Liver (tissue), 9 donors: ENCODE data around the gene RNF144A. TPM values are rescaled to one million over a fixed set of nuclear protein-coding genes. Genes with fewer than 3 reads are reported as not detected.

Experiments used
- DNase-seq: peaks from one replicate; pipeline ENCODE4 v3.0.0-alpha.2; 2017; ENCODE audit warnings: low spot score
- H3K27ac ChIP-seq, 2 donors: one replicate each; pipeline ENCODE4 v1.7.0; 2013; ENCODE audit warnings: inconsistent platforms in 2 of 2, low read length in 2 of 2, control low read depth in 1 of 2, low read depth in 1 of 2, mild to moderate bottlenecking in 1 of 2
- H3K27me3 ChIP-seq, 4 donors: one replicate each; pipeline versions ENCODE4 v1.6.1 to v1.7.0; 2013; ENCODE audit warnings: low read length in 3 of 4, inconsistent platforms in 1 of 4, mild to moderate bottlenecking in 1 of 4, moderate library complexity in 1 of 4; ENCODE audit not compliant: control insufficient read depth in 4 of 4, insufficient read depth in 4 of 4
- H3K36me3 ChIP-seq, 4 donors: one replicate each; pipeline versions ENCODE4 v1.6.1 to v1.7.0; 2013; ENCODE audit warnings: low read length in 3 of 4, mild to moderate bottlenecking in 3 of 4, low read depth in 1 of 4, moderate library complexity in 1 of 4; ENCODE audit not compliant: control insufficient read depth in 4 of 4, insufficient read depth in 3 of 4
- H3K4me1 ChIP-seq, 4 donors: one replicate each; pipeline versions ENCODE4 v1.6.1 to v1.7.0; 2013; ENCODE audit warnings: low read length in 3 of 4, mild to moderate bottlenecking in 3 of 4, moderate library complexity in 1 of 4; ENCODE audit not compliant: control insufficient read depth in 4 of 4, insufficient read depth in 4 of 4
- H3K4me3 ChIP-seq, 3 donors: one replicate each; pipeline versions ENCODE4 v1.6.1 to v1.7.0; 2013; ENCODE audit warnings: low read length in 3 of 3, control low read depth in 1 of 3, low read depth in 1 of 3, mild to moderate bottlenecking in 1 of 3
- H3K9ac ChIP-seq, 2 donors: one replicate each; pipeline ENCODE4 v1.7.0; 2013; ENCODE audit warnings: low read length in 2 of 2, mild to moderate bottlenecking in 2 of 2, moderate library complexity in 2 of 2, control low read depth in 1 of 2, low read depth in 1 of 2
- H3K9me3 ChIP-seq, 4 donors: one replicate each; pipeline versions ENCODE4 v1.6.1 to v1.7.0; 2013; ENCODE audit warnings: low read length in 3 of 4; ENCODE audit not compliant: control insufficient read depth in 4 of 4
- ATF3 ChIP-seq: IDR thresholded peaks from 2 replicates; pipeline ENCODE4 v1.6.1; 2016; ENCODE audit warnings: antibody characterized with exemption
- CTCF ChIP-seq: fragments of 150-350 bp; IDR thresholded peaks from 2 replicates; pipeline ENCODE4 v1.5.1; 2017; ENCODE audit warnings: improper control_type of control experiment, low read depth, low read length; ENCODE audit not compliant: missing input control
- EGR1 ChIP-seq, 2 donors: IDR thresholded peaks; 2 replicates each; pipeline ENCODE4 v1.6.1; 2016 to 2018; ENCODE audit warnings: antibody characterized with exemption in 2 of 2, low read depth in 2 of 2
- FOXA2 ChIP-seq: IDR thresholded peaks from 2 replicates; pipeline ENCODE4 v1.6.1; 2016; ENCODE audit warnings: antibody characterized with exemption
- GABPA ChIP-seq, 2 donors: IDR thresholded peaks in 1 of 2; conservative IDR thresholded peaks in 1 of 2; 2 replicates each; pipeline ENCODE4 v1.6.1; 2016; ENCODE audit warnings: antibody characterized with exemption in 2 of 2, mild to moderate bottlenecking in 1 of 2, moderate library complexity in 1 of 2
- HNF4A ChIP-seq, 2 donors: conservative IDR thresholded peaks; 2 replicates each; pipeline ENCODE4 v1.6.1; 2016; ENCODE audit warnings: antibody characterized with exemption in 2 of 2, mild to moderate bottlenecking in 2 of 2
- HNF4G ChIP-seq: IDR thresholded peaks from 2 replicates; pipeline ENCODE4 v1.6.1; 2016; ENCODE audit warnings: antibody characterized with exemption
- JUND ChIP-seq, 2 donors: IDR thresholded peaks; 2 replicates each; pipeline ENCODE4 v1.6.1; 2016; ENCODE audit warnings: antibody characterized with exemption in 2 of 2
- MAX ChIP-seq: IDR thresholded peaks from 2 replicates; pipeline ENCODE4 v1.6.1; 2016; ENCODE audit warnings: antibody characterized with exemption
- NR2F2 ChIP-seq: IDR thresholded peaks from 2 replicates; pipeline ENCODE4 v1.6.1; 2016; ENCODE audit warnings: antibody characterized with exemption
- RAD21 ChIP-seq, 2 donors: IDR thresholded peaks; 2 replicates each; pipeline ENCODE4 v1.6.1; 2016; ENCODE audit warnings: antibody characterized with exemption in 2 of 2, mild to moderate bottlenecking in 2 of 2
- RXRA ChIP-seq, 2 donors: IDR thresholded peaks; 2 replicates each; pipeline ENCODE4 v1.6.1; 2017 to 2018; ENCODE audit warnings: antibody characterized with exemption in 2 of 2, mild to moderate bottlenecking in 1 of 2
- SP1 ChIP-seq: IDR thresholded peaks from 2 replicates; pipeline ENCODE4 v1.6.1; 2018; ENCODE audit warnings: antibody characterized with exemption, mild to moderate bottlenecking
- TAF1 ChIP-seq: conservative IDR thresholded peaks from 2 replicates; pipeline ENCODE4 v1.6.1; 2016; ENCODE audit warnings: antibody characterized with exemption, mild to moderate bottlenecking
- YY1 ChIP-seq: IDR thresholded peaks from 2 replicates; pipeline ENCODE4 v1.6.1; 2016; ENCODE audit warnings: antibody characterized with exemption, mild to moderate bottlenecking
- ZBTB33 ChIP-seq: IDR thresholded peaks from 2 replicates; pipeline ENCODE4 v1.6.1; 2016; ENCODE audit warnings: antibody characterized with exemption
- WGBS: extraction: QIAGEN DNeasy Blood & Tissue Kit; methylation state at CpG from one replicate; pipeline ENCODE4 v1.1.7; 2013; 5-methylcytosine and 5-hydroxymethylcytosine counted together
- polyA plus RNA-seq, 2 donors: library from polyadenylated mRNA; stranded (reverse) in 1 of 2; unstranded in 1 of 2; fragments of 200-250 nt in 1 of 2; fragments of >200 nt in 1 of 2; fragmentation: Nextera tagmentation in 1 of 2; extraction: Ambion mirVana in 1 of 2; gene quantifications; one replicate each; pipeline versions ENCODE4 v1.2.1 to v1.2.3, GENCODE V29; 2013 to 2015
- total RNA-seq, 2 donors: library from RNA; depleted of rRNA; stranded (reverse); fragments of >200 nt; gene quantifications; one replicate each; pipeline ENCODE4 v1.2.3, GENCODE V29; 2014
- TF ChIP-seq, protein P1 (sequence below): IDR thresholded peaks from 2 replicates; pipeline ENCODE4 v1.6.1; 2016; ENCODE audit warnings: antibody characterized with exemption, mild to moderate bottlenecking
- donor health status: healthy.
- donor health status: healthy.
- donor health status: healthy.
- donor health status: healthy.
- donor health status: healthy.

RNF144A gene
- total and polyA plus RNA-seq, 4 donors: 1.0 to 10.4 (median 2.3) TPM

DNA sequence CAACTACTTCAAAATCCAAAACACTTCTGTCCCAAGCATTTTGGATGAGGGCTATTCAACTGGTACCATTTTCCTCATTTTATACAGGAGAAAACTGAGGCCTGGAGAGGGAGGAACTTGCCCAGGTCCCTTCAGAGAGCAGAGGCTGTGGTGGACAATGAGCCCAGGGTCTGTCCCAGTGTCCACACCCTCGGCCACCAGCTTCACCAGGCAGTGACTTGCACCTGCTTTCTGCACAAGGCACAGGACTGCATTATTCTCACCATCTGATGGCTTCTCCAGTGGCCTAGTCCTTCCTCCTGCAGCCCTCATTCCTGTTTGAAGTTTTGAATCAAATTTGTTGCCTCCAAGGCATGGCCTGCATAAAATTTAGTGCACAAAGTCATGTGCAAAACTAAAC lies 53.3 kb downstream of the RNF144A start:
- DNase-seq: no peak
- TF ChIP-seq GABPA (IDR thresholded peaks at IDR 0.05 in 1 of 2, conservative IDR thresholded peaks at IDR 0.05 in 1 of 2) (no peak), JUND (IDR thresholded peaks at IDR 0.05) (no peak), RXRA (IDR thresholded peaks at IDR 0.05) (no peak), FOXA2 (no peak), RAD21 (IDR thresholded peaks at IDR 0.05) (no peak), NR2F2 (no peak), EGR1 (IDR thresholded peaks at IDR 0.05; ENCODE audit: low read depth in 2 of 2) (no peak), ATF3 (no peak), CTCF (no peak), HNF4G (no peak), YY1 (no peak), SP1 (no peak), HNF4A (conservative IDR thresholded peaks at IDR 0.05) (no peak), TAF1 (no peak), ZBTB33 (no peak), MAX (no peak)
- no peak overlapping the region for H3K9ac ChIP-seq
- no peak overlapping the region for H3K4me3 ChIP-seq
- WGBS: 94% methylated on average over 1 of the region's 1 CpG
- H3K9me3 ChIP-seq: no peaks in the 10 kb centered on the region
- H3K36me3 ChIP-seq: no peaks in the 10 kb centered on the region
- no peak overlapping the region for H3K27ac ChIP-seq
- H3K27me3 ChIP-seq: no peaks in the 10 kb centered on the region
- H3K4me1 ChIP-seq: no peaks in the 10 kb centered on the region

DNA sequence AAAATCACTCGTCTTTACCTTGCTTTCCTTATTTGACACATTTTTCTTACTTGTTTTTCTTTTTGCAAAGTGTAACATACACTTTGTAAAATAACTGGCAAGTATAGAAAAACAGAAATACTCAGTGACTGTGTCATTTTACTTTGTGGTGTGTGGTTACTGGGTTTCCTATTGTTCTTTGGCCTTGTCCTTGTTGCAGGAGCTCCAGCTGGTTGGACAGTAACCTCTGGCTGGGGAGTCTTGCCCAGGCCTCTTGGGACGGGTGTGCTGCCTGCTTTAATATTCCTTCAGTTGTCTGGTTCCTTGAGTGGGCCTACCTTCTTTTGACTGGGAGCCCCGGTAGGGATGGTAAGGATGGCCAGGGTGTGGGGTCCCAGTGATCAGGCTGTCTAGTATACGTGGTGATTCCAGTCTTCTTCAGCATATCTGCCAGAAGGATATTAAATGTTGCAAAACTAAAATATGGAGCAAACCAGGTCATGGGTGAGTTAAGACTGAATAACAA lies 53.8 kb downstream of the RNF144A start:
- no peak overlapping the region for H3K4me3 ChIP-seq
- no peak overlapping the region for H3K27ac ChIP-seq
- H3K9ac ChIP-seq: no peak overlapping the region
- H3K36me3 ChIP-seq: no peaks in the 10 kb centered on the region
- no peaks in the 10 kb centered on the region for H3K9me3 ChIP-seq
- no peaks in the 10 kb centered on the region for H3K4me1 ChIP-seq
- H3K27me3 ChIP-seq: no peaks in the 10 kb centered on the region
- 85% methylated on average over 4 of the region's 4 CpGs for WGBS
- peak; percentile 20 for DNase-seq
- TF ChIP-seq SP1: no peak

- no peaks in the 10 kb centered on the region for H3K9me3 ChIP-seq
- no peak overlapping the region for H3K9ac ChIP-seq
- H3K4me1 ChIP-seq: no peaks in the 10 kb centered on the region
- DNase-seq: peak; percentile 12
- no peaks in the 10 kb centered on the region for H3K36me3 ChIP-seq
- H3K27me3 ChIP-seq: no peaks in the 10 kb centered on the region
- TF ChIP-seq ATF3: no peak
- TF ChIP-seq, protein P1, sequence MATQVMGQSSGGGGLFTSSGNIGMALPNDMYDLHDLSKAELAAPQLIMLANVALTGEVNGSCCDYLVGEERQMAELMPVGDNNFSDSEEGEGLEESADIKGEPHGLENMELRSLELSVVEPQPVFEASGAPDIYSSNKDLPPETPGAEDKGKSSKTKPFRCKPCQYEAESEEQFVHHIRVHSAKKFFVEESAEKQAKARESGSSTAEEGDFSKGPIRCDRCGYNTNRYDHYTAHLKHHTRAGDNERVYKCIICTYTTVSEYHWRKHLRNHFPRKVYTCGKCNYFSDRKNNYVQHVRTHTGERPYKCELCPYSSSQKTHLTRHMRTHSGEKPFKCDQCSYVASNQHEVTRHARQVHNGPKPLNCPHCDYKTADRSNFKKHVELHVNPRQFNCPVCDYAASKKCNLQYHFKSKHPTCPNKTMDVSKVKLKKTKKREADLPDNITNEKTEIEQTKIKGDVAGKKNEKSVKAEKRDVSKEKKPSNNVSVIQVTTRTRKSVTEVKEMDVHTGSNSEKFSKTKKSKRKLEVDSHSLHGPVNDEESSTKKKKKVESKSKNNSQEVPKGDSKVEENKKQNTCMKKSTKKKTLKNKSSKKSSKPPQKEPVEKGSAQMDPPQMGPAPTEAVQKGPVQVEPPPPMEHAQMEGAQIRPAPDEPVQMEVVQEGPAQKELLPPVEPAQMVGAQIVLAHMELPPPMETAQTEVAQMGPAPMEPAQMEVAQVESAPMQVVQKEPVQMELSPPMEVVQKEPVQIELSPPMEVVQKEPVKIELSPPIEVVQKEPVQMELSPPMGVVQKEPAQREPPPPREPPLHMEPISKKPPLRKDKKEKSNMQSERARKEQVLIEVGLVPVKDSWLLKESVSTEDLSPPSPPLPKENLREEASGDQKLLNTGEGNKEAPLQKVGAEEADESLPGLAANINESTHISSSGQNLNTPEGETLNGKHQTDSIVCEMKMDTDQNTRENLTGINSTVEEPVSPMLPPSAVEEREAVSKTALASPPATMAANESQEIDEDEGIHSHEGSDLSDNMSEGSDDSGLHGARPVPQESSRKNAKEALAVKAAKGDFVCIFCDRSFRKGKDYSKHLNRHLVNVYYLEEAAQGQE: no peak
- TF ChIP-seq RAD21 (IDR thresholded peaks at IDR 0.05): no peak
- TF ChIP-seq TAF1: no peak
- TF ChIP-seq HNF4G: no peak
- TF ChIP-seq YY1: no peak
- no peak for TF ChIP-seq GABPA (IDR thresholded peaks at IDR 0.05 in 1 of 2, conservative IDR thresholded peaks at IDR 0.05 in 1 of 2)
- no peak for TF ChIP-seq EGR1 (IDR thresholded peaks at IDR 0.05; ENCODE audit: low read depth in 2 of 2)
- WGBS: 92% methylated on average over 2 of the region's 2 CpGs
- no peak overlapping the region for H3K4me3 ChIP-seq
- no peak overlapping the region for H3K27ac ChIP-seq
Measured at GRCh38 chr2:6971502-6971901, 54.3 kb downstream of the RNF144A start.
